Measurements from ENCODE around the gene CACNB4. TPM values are rescaled to one million over a fixed set of nuclear protein-coding genes. Genes with fewer than 3 reads are reported as not detected.
A peak's percentile ranks its signal among the peaks of the same experiment; 100 is the strongest.

CACNB4 gene
- total and polyA plus RNA-seq, 8 donors, result under 0.01 to 6.4 (median 1.0) TPM

DNA sequence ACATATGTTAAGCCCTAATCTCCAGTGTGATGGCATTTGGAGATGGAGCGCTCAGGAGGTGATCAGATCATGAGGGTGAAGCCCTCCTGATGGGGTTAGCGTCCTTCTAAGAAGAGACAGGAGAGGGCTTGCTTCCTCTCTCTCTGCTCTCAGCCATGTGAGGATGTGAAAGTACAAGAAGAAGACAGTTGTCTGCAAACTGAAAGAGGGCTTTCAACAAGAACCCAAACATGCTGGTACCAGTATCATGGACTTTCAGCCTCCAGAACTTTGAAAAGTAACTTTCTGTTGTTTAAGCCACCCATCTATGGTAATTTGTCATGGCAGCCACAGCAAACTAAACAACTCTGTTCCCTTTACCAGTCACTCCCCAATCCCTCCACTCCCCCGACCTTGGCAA lies 47.4 kb downstream of the CACNB4 start:
- H3K27me3 ChIP-seq, result no peaks in the 10 kb centered on the region
- no peaks in the 10 kb centered on the region for H3K4me1 ChIP-seq
- no peak overlapping the region for H3K4me3 ChIP-seq
- WGBS, 5 donors, result 87 to 97% (median 95%) methylated on average over 3 of the region's 3 CpGs
- no peaks in the 10 kb centered on the region for H3K9me3 ChIP-seq
- H3K27ac ChIP-seq, result no peak overlapping the region
- intact Hi-C loops (cut with DNase I; ENCODE audit: low total_unique reads), result no loop called here
- DNase-seq, result no peak
- no peaks in the 10 kb centered on the region for H3K36me3 ChIP-seq
- no peak for TF ChIP-seq POLR2A (IDR thresholded peaks at IDR 0.05)
- TF ChIP-seq EP300 (IDR thresholded peaks at IDR 0.05), result no peak
- TF ChIP-seq, protein P1, sequence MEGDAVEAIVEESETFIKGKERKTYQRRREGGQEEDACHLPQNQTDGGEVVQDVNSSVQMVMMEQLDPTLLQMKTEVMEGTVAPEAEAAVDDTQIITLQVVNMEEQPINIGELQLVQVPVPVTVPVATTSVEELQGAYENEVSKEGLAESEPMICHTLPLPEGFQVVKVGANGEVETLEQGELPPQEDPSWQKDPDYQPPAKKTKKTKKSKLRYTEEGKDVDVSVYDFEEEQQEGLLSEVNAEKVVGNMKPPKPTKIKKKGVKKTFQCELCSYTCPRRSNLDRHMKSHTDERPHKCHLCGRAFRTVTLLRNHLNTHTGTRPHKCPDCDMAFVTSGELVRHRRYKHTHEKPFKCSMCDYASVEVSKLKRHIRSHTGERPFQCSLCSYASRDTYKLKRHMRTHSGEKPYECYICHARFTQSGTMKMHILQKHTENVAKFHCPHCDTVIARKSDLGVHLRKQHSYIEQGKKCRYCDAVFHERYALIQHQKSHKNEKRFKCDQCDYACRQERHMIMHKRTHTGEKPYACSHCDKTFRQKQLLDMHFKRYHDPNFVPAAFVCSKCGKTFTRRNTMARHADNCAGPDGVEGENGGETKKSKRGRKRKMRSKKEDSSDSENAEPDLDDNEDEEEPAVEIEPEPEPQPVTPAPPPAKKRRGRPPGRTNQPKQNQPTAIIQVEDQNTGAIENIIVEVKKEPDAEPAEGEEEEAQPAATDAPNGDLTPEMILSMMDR (IDR thresholded peaks at IDR 0.05), result no peak
- no peak for TF ChIP-seq POLR2AphosphoS5 (IDR thresholded peaks at IDR 0.05)

DNA sequence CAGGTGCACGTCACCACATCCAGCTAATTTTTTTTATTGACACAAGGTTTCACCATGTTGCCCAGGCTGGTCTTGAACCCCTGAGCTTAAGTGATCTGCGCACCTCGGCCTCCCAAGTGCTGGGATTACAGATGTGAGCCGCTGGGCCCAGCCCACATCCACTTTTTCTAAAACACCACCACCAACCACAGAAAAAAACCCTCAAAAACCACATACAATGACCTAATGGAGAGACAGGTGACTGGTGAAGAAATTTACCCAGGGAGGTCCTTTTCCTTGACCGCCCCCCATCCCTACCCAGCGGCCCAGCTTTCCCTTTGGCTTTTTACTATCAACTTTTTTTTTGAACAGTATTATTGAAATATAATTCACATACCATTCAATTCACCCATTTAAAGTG lies 47.9 kb downstream of the CACNB4 start:
- Histone ChIP-seq H3K27me3 (no peaks in the 10 kb centered on the region), H3K27ac (no peak overlapping the region), H3K4me1 (no peaks in the 10 kb centered on the region), H3K4me3 (no peak overlapping the region), H3K9me3 (no peaks in the 10 kb centered on the region), H3K36me3 (no peaks in the 10 kb centered on the region)
- TF ChIP-seq POLR2A (IDR thresholded peaks at IDR 0.05) (no peak), EP300 (IDR thresholded peaks at IDR 0.05) (no peak)
- no peak for DNase-seq
- WGBS, 5 donors, result 87 to 93% (median 91%) methylated on average over 6 of the region's 6 CpGs
- intact Hi-C loops (cut with DNase I; ENCODE audit: low total_unique reads), result no loop called here

DNA sequence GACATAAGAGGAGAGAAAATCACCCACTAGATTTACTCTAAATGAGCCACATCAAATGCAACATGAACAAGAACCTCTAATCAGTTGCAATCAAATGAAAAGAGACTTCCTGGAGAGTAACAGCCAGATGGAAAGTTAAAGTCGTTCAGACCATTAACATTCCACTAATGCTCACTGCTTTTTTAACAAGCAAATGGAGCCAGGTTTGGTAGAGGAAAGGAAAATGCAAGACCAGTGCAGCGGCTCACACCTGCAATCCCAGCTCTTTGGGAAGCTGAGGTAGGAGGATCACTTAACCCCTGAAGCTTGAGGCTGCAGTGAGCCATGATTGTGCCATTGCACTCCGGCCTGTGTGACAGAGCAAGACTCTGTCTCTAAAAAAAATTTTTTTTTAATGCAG lies 48.5 kb downstream of the CACNB4 start:
- TF ChIP-seq POLR2AphosphoS5 (IDR thresholded peaks at IDR 0.05) (no peak), EP300 (IDR thresholded peaks at IDR 0.05) (no peak), POLR2A (IDR thresholded peaks at IDR 0.05) (no peak)
- TF ChIP-seq, protein P1 (IDR thresholded peaks at IDR 0.05), result no peak
- Histone ChIP-seq H3K36me3 (no peaks in the 10 kb centered on the region), H3K27me3 (no peaks in the 10 kb centered on the region), H3K27ac (no peak overlapping the region), H3K9me3 (no peaks in the 10 kb centered on the region), H3K4me1 (no peaks in the 10 kb centered on the region), H3K4me3 (no peak overlapping the region)
- no peak for DNase-seq
- intact Hi-C loops (cut with DNase I; ENCODE audit: low total_unique reads), result no loop called here
- WGBS, 5 donors, result 55 to 78% (median 67%) methylated on average over 3 of the region's 3 CpGs

DNA sequence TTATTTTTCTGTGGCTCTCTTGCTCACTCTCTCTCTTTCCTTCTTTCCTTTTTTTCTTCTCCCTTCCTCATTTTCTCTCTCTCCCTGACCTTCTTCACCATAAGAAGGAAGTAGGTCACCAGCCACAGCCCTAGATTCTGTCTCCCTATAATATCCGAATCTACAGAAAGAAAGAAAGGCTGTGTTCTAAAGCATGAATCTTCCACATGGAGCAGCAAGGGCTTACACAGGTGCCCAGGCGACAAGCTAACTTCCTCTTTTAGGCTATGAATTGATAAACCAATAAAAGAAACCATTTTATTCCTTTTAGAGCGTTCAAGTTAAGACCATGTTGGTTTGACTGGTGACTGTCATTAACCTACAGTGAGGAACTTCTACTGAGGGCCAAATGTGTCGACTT lies 49.3 kb downstream of the CACNB4 start:
- no peaks in the 10 kb centered on the region for H3K4me1 ChIP-seq
- intact Hi-C loops (cut with DNase I; ENCODE audit: low total_unique reads), result no loop called here
- TF ChIP-seq POLR2A (IDR thresholded peaks at IDR 0.05) (no peak), EP300 (IDR thresholded peaks at IDR 0.05) (no peak), POLR2AphosphoS5 (IDR thresholded peaks at IDR 0.05) (no peak)
- TF ChIP-seq, protein P1 (IDR thresholded peaks at IDR 0.05), result no peak
- DNase-seq, result no peak
- no peaks in the 10 kb centered on the region for H3K27me3 ChIP-seq
- WGBS, 5 donors, result 76 to 88% (median 86%) methylated on average over 4 of the region's 4 CpGs
- H3K9me3 ChIP-seq, result no peaks in the 10 kb centered on the region
- H3K4me3 ChIP-seq, result no peak overlapping the region
- H3K27ac ChIP-seq, result no peak overlapping the region
- H3K36me3 ChIP-seq, result no peaks in the 10 kb centered on the region

DNA sequence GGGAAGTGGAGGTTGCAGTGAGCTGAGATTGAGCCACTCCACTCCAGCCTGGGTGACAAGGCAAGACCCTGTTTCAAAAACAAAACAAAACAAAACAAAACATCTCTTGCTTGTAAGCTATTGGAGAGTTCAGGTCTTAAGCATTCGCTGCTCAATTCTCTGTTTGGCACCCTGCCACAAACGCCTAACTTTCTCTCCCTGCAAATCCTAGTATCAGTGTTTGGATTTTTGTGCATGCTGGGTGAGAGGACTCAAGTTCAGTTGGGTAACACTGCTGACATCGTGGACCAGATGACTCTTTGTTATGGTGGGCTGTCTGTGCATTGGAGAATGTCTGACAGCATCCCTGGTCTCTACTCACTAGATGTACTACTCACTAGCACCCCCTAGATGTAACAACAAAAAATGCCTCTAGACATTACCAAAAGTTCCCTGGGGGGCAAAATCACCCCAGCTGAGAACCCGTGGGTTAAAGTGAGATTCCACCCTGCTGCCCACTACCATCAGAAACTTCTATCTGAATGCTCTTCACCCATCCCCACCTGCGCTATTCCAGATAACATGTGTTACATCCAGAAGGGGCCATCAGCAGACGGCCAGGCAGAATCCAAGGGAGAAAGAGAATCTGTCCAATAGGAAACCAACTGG lies 50.9 kb downstream of the CACNB4 start:
- H3K27ac ChIP-seq, result no peak overlapping the region
- no peaks in the 10 kb centered on the region for H3K36me3 ChIP-seq
- H3K27me3 ChIP-seq, result no peaks in the 10 kb centered on the region
- H3K9me3 ChIP-seq, result no peaks in the 10 kb centered on the region
- 56 to 74% (median 65%) methylated on average over 6 of the region's 6 CpGs for WGBS, 5 donors
- intact Hi-C loops (cut with DNase I; ENCODE audit: low total_unique reads), result no loop called here
- no peak for TF ChIP-seq POLR2AphosphoS5 (IDR thresholded peaks at IDR 0.05)
- TF ChIP-seq, protein P1 (IDR thresholded peaks at IDR 0.05), result peak in 1 of 7 experiments; percentile 8
- no peaks in the 10 kb centered on the region for H3K4me1 ChIP-seq
- H3K4me3 ChIP-seq, result no peak overlapping the region
- DNase-seq, result peak in 1 of 2 donors; percentile 20
